ENCODE results near the gene KCNK4. TPM values are rescaled to one million over a fixed set of nuclear protein-coding genes. Genes with fewer than 3 reads are reported as not detected.

KCNK4 gene
- total and polyA plus RNA-seq, 2 donors (not counting 3 experiments of a cell fraction or from before 2014, with no cell fraction given) = 0.06 to 0.44 TPM

DNA sequence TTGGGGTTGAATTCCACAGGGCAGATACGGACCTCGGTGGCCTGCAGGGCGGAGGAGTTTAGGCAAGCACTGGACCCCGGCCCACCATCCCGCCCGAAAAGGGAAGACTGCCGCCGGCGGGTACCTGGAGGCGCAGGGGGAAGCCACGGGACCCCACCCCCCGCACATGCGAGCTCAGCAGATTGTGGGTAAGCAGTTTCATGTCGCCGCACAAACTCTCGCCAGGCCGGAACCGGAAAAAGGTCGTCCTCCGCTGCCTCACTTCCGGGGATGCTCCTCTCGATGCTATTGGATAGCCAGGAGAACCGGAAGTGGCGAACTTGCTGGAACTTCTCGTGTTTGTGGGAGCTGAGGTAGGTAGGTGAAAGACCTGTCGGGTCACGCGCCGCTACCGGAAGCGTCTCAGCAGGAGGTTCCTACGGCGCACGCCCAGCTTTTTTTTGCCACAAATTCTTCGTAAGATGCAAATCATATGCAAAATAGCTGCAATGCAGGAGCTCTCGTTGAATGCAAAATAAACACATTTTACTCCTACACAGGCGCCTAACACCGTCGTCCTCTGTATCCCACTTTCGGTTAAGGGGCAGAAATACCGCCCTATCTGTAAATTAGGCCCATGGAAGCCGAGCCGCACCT, 26.3 kb downstream of the KCNK4 start, which contains the start of gene TRMT112:
TSS of gene TRMT112 (minus strand) at position 235 of the 636 bp plus-strand sequence. CDS start at position 202, 33 bp downstream.
- no peak for TF ChIP-seq FOS (IDR thresholded peaks at IDR 0.05; ENCODE audit: borderline replicate concordance, insufficient read depth, low read length)
- TF ChIP-seq POLR2A (IDR thresholded peaks at IDR 0.05; ENCODE audit: low read depth, low read length) = peak; percentile 84
- TF ChIP-seq, protein P1, sequence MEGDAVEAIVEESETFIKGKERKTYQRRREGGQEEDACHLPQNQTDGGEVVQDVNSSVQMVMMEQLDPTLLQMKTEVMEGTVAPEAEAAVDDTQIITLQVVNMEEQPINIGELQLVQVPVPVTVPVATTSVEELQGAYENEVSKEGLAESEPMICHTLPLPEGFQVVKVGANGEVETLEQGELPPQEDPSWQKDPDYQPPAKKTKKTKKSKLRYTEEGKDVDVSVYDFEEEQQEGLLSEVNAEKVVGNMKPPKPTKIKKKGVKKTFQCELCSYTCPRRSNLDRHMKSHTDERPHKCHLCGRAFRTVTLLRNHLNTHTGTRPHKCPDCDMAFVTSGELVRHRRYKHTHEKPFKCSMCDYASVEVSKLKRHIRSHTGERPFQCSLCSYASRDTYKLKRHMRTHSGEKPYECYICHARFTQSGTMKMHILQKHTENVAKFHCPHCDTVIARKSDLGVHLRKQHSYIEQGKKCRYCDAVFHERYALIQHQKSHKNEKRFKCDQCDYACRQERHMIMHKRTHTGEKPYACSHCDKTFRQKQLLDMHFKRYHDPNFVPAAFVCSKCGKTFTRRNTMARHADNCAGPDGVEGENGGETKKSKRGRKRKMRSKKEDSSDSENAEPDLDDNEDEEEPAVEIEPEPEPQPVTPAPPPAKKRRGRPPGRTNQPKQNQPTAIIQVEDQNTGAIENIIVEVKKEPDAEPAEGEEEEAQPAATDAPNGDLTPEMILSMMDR (IDR thresholded peaks at IDR 0.05; ENCODE audit: extremely low read depth in 1 of 2, insufficient read depth in 1 of 2, low read depth in 1 of 2, low read length in 2 of 2) = no peak
- TF ChIP-seq, protein P2, sequence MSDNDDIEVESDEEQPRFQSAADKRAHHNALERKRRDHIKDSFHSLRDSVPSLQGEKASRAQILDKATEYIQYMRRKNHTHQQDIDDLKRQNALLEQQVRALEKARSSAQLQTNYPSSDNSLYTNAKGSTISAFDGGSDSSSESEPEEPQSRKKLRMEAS (IDR thresholded peaks at IDR 0.05; ENCODE audit: insufficient read depth, insufficient read length) = peak; percentile 30
- TF ChIP-seq EZH2 (IDR thresholded peaks at IDR 0.05; ENCODE audit: borderline replicate concordance, low read depth, low read length, severe bottlenecking) = no peak
- peak; percentile 83 for TF ChIP-seq POLR2AphosphoS5 (IDR thresholded peaks at IDR 0.05; ENCODE audit: insufficient read depth, low read depth, low read length)
- Histone ChIP-seq H3K36me3 (ENCODE audit: control insufficient read depth in 2 of 2, extremely low read depth in 1 of 2, insufficient read depth in 2 of 2, low read length in 2 of 2) (peaks cover 2 to 16% of the 10 kb centered on the region in 2 experiments), H3K4me1 (ENCODE audit: control insufficient read depth, extremely low read depth, insufficient read depth, low read length) (peaks cover 10% of the 10 kb centered on the region), H4K20me1 (replicated peaks; ENCODE audit: control insufficient read depth, extremely low read depth, insufficient read depth, low read length) (no peaks in the 10 kb centered on the region), H3K27ac (ENCODE audit: insufficient read depth, low read depth, low read length) (peak within 1 kb of the TSS; percentile 87), H3K9ac (replicated peaks; ENCODE audit: extremely low read depth, insufficient read depth, low read length) (peak within 1 kb of the TSS; percentile 77), H3K4me3 (replicated peaks in 1 of 3; ENCODE audit: insufficient read depth in 1 of 3, low read depth in 1 of 3, low read length in 3 of 3) (peak within 1 kb of the TSS; percentile 57 to 76 (median 75)), H3K27me3 (ENCODE audit: control insufficient read depth in 2 of 2, insufficient read depth in 2 of 2, low read length in 2 of 2) (no peaks in the 10 kb centered on the region), H3K79me2 (ENCODE audit: control insufficient read depth, insufficient read depth, low read length) (peaks cover 4% of the 10 kb centered on the region), H2AFZ (ENCODE audit: low read depth, low read length) (peak within 1 kb of the TSS; percentile 65), H3K9me1 (replicated peaks; ENCODE audit: control insufficient read depth, extremely low read depth, insufficient read depth, low read length) (no peaks in the 10 kb centered on the region), H3K4me2 (ENCODE audit: insufficient read depth, low read length) (peak within 1 kb of the TSS; percentile 87), H3K9me3 (replicated peaks; ENCODE audit: control insufficient read depth, insufficient read depth, low read length) (no peaks in the 10 kb centered on the region)
- dilution Hi-C loops (cut with MboI; ENCODE audit: extremely low pct_ligation_motif_present, low sequenced_read_pairs) = no loop called here
- peak; percentile 94 for DNase-seq (ENCODE audit: low read depth, low spot score)
- no TSS peak for BruUV-seq (replicated peaks)
- FAIRE-seq = peak; percentile 99
- POLR2A ChIA-PET = interaction anchor here (0.6 to 2.1 kb wide), 7 partner anchors 8 to 136 kb away, joined by 3 to 6 read pairs (median 5); partner anchors contain the start of genes NUDT22, STIP1 and TRPT1
- intact Hi-C loops (cut with micrococcal nuclease) = loop anchor here (1.0 kb wide), 2 partner anchors 12 to 38 kb away; partner anchors contain the start of gene ESRRA
- CTCF ChIA-PET = interaction anchor here (0.5 to 3.6 kb wide), 24 partner anchors 10 to 582 kb away, joined by 3 to 72 read pairs (median 6); partner anchors contain the start of genes BAD, CATSPERZ, CCDC88B and ESRRA

Measured in endothelial cell of umbilical vein (primary cell).